HG02852 (cell line): ENCODE data around the gene FAM53B.

ENCODE experiments used
- ATAC-seq: cut with Tn5 transposase; IDR thresholded peaks from one replicate; pipeline ENCODE4 v1.9.1; 2021; ENCODE audit warnings: mild to moderate bottlenecking, moderate library complexity; ENCODE audit not compliant: unreplicated experiment

Gene FAM53B

GRCh38 chr10:124602646-124603365 lies 141.4 kb downstream of the FAM53B start:
- ATAC-seq: no peak

GRCh38 chr10:124602121-124602561 lies 142.0 kb downstream of the FAM53B start:
- no peak for ATAC-seq

- no peak for ATAC-seq
Observed at GRCh38 chr10:124601431-124602120, 142.6 kb downstream of the FAM53B start.

- ATAC-seq: no peak
Observed at GRCh38 chr10:124601016-124601415, 143.2 kb downstream of the FAM53B start.

GRCh38 chr10:124600051-124600880 lies 143.9 kb downstream of the FAM53B start:
- no peak for ATAC-seq

GRCh38 chr10:124599588-124600050 lies 144.6 kb downstream of the FAM53B start:
- no peak for ATAC-seq

- no peak for ATAC-seq
Observed at GRCh38 chr10:124598773-124599587, 145.2 kb downstream of the FAM53B start.

- no peak for ATAC-seq
Observed at GRCh38 chr10:124598196-124598595, 146.0 kb downstream of the FAM53B start.

GRCh38 chr10:124597846-124598165 lies 146.4 kb downstream of the FAM53B start:
- no peak for ATAC-seq

GRCh38 chr10:124596962-124597845 lies 147.0 kb downstream of the FAM53B start:
- no peak for ATAC-seq

GRCh38 chr10:124596116-124596785 lies 147.9 kb downstream of the FAM53B start:
- no peak for ATAC-seq

- ATAC-seq: no peak
Observed at GRCh38 chr10:124595143-124595883, 148.9 kb downstream of the FAM53B start.

GRCh38 chr10:124594240-124594639 lies 149.9 kb downstream of the FAM53B start:
- no peak for ATAC-seq

- no peak for ATAC-seq
Observed at GRCh38 chr10:124593431-124593985, 150.7 kb downstream of the FAM53B start.

- no peak for ATAC-seq
Observed at GRCh38 chr10:124592736-124593430, 151.3 kb downstream of the FAM53B start.

- no peak for ATAC-seq
Observed at GRCh38 chr10:124592101-124592500, 152.1 kb downstream of the FAM53B start.

- no peak for ATAC-seq
Observed at GRCh38 chr10:124591123-124591495, 153.1 kb downstream of the FAM53B start.
